Cardiac muscle cell (in vitro differentiated cells and primary cell): ENCODE data around the gene GPR176. TPM values are rescaled to one million over a fixed set of nuclear protein-coding genes. Genes with fewer than 3 reads are reported as not detected.
A peak's percentile ranks its signal among the peaks of the same experiment; 100 is the strongest.
"Not testable (repeated sequence)": the region's sequence is repeated elsewhere in the genome, so short reads cannot be mapped to it uniquely, and the experiment has no call there.

Experiments
- DNase-seq, 2 donors: peaks; one replicate each; pipeline versions ENCODE4 v3.0.0 to v3.0.0-alpha.2; 2010 to 2017; ENCODE audit warnings: low read depth in 1 of 2, low spot score in 1 of 2
- H3K27ac ChIP-seq: fragments of 200-600 bp; sonication (generic); 2 replicates; pipeline ENCODE4 v1.5.1; 2016
- H3K27me3 ChIP-seq: fragments of 200-600 bp; sonication (generic); 2 replicates; pipeline ENCODE4 v1.6.0; 2016; ENCODE audit warnings: control low read depth
- H3K36me3 ChIP-seq: fragments of 200-600 bp; sonication (generic); 2 replicates; pipeline ENCODE4 v1.5.1; 2016; ENCODE audit warnings: control low read depth
- H3K4me1 ChIP-seq: fragments of 200-600 bp; sonication (generic); 2 replicates; pipeline ENCODE4 v1.8.1; 2017; ENCODE audit warnings: low read depth, mild to moderate bottlenecking, mixed run types
- H3K4me3 ChIP-seq: fragments of 200-600 bp; sonication (generic); 2 replicates; pipeline ENCODE4 v1.5.1; 2016; ENCODE audit warnings: mild to moderate bottlenecking
- H3K9me3 ChIP-seq: fragments of 200-600 bp; sonication (generic); 2 replicates; pipeline ENCODE4 v1.5.1; 2017; ENCODE audit warnings: low read depth, mild to moderate bottlenecking, control low read depth
- CTCF ChIP-seq: IDR thresholded peaks from 2 replicates; pipeline ENCODE4 v1.5.1; 2012; ENCODE audit warnings: low read depth, mild to moderate bottlenecking, low read length
- polyA plus RNA-seq: library from polyadenylated mRNA; unstranded; fragments of >200 nt; fragmentation: Nextera tagmentation; extraction: Ambion mirVana; gene quantifications from 2 replicates; pipeline ENCODE4 v1.2.1, GENCODE V29; 2016
- total RNA-seq: library from RNA; depleted of rRNA; stranded (reverse); fragments of >200 nt; gene quantifications from 2 replicates; pipeline ENCODE4 v1.2.3, GENCODE V29; 2016

The GPR176 gene
- total and polyA plus RNA-seq, 2 experiments from 2014 or later = 1.4 to 5.6 TPM

GRCh38 chr15:39817892-39818291, 102.2 kb downstream of the GPR176 start:
- Histone ChIP-seq H3K9me3 (no peaks in the 10 kb centered on the region), H3K27ac (no peak overlapping the region), H3K4me3 (no peak overlapping the region), H3K36me3 (no peaks in the 10 kb centered on the region), H3K27me3 (no peaks in the 10 kb centered on the region), H3K4me1 (no peaks in the 10 kb centered on the region)
- peak in 1 of 2 donors; percentile 10 for DNase-seq
- no peak for TF ChIP-seq CTCF

- no peak overlapping the region for H3K27ac ChIP-seq
- no peak overlapping the region for H3K4me3 ChIP-seq
- no peaks in the 10 kb centered on the region for H3K36me3 ChIP-seq
- no peaks in the 10 kb centered on the region for H3K9me3 ChIP-seq
- no peaks in the 10 kb centered on the region for H3K27me3 ChIP-seq
- no peaks in the 10 kb centered on the region for H3K4me1 ChIP-seq
- no peak for DNase-seq
- TF ChIP-seq CTCF = no peak
Observed at GRCh38 chr15:39814489-39814888, 105.6 kb downstream of the GPR176 start.

- not testable (repeated sequence) for H3K27me3 ChIP-seq, H3K27ac ChIP-seq, H3K4me3 ChIP-seq, H3K4me1 ChIP-seq, H3K9me3 ChIP-seq, H3K36me3 ChIP-seq, DNase-seq
Observed at GRCh38 chr15:39812651-39813050, 107.4 kb downstream of the GPR176 start.

GRCh38 chr15:39808909-39809308, 111.2 kb downstream of the GPR176 start:
- Histone ChIP-seq H3K27ac (no peak overlapping the region), H3K4me3 (no peak overlapping the region), H3K4me1 (no peaks in the 10 kb centered on the region), H3K27me3 (no peaks in the 10 kb centered on the region), H3K9me3 (no peaks in the 10 kb centered on the region), H3K36me3 (no peaks in the 10 kb centered on the region)
- TF ChIP-seq CTCF = no peak
- no peak for DNase-seq

- H3K4me1 ChIP-seq = no peaks in the 10 kb centered on the region
- DNase-seq = no peak
- H3K4me3 ChIP-seq = no peak overlapping the region
- H3K27me3 ChIP-seq = no peaks in the 10 kb centered on the region
- H3K36me3 ChIP-seq = no peaks in the 10 kb centered on the region
- no peaks in the 10 kb centered on the region for H3K9me3 ChIP-seq
- no peak overlapping the region for H3K27ac ChIP-seq
- TF ChIP-seq CTCF = no peak
Observed at GRCh38 chr15:39807791-39808190, 112.3 kb downstream of the GPR176 start.

GRCh38 chr15:39804026-39804425, 116.0 kb downstream of the GPR176 start:
- no peak for TF ChIP-seq CTCF
- DNase-seq = peak in 1 of 2 donors; percentile 79

More at GRCh38 chr15:39804026-39804425, 116.0 kb downstream of the GPR176 start:
- H3K4me1 ChIP-seq = no peaks in the 10 kb centered on the region
- no peak overlapping the region for H3K27ac ChIP-seq
- no peaks in the 10 kb centered on the region for H3K27me3 ChIP-seq
- H3K4me3 ChIP-seq = no peak overlapping the region
- no peaks in the 10 kb centered on the region for H3K36me3 ChIP-seq
- no peaks in the 10 kb centered on the region for H3K9me3 ChIP-seq
